Measurements from ENCODE around the gene DIABLO.

- TF ChIP-seq POLR2A (IDR thresholded peaks at IDR 0.05; ENCODE audit: low read depth), result no peak
- TF ChIP-seq CTCF (IDR thresholded peaks at IDR 0.05), result no peak
- TF ChIP-seq EP300 (IDR thresholded peaks at IDR 0.05), result no peak
Measured at GRCh38 chr12:122207391-122207790, 18.5 kb downstream of the DIABLO start.
